Mononuclear cell (primary cell): ENCODE results near the gene RGP1. TPM values are rescaled to one million over a fixed set of nuclear protein-coding genes. Genes with fewer than 3 reads are reported as not detected.

ENCODE experiments used
- H3K27me3 ChIP-seq: 2 replicates; pipeline ENCODE4 v1.6.0; 2011; ENCODE audit warnings: low read length, control low read depth; ENCODE audit not compliant: insufficient read depth
- H3K4me1 ChIP-seq: 2 replicates; pipeline ENCODE4 v1.5.1; 2011; ENCODE audit warnings: mild to moderate bottlenecking, low read length, control low read depth; ENCODE audit not compliant: insufficient read depth
- H3K4me3 ChIP-seq: 2 replicates; pipeline ENCODE4 v1.5.1; 2011; ENCODE audit warnings: mild to moderate bottlenecking, low read length, moderate library complexity
- H3K9me3 ChIP-seq: 2 replicates; pipeline ENCODE4 v1.5.1; 2011; ENCODE audit warnings: low read depth, mild to moderate bottlenecking, control low read depth, low read length
- total RNA-seq: library from RNA; depleted of rRNA; stranded (reverse); fragments of >200 nt; gene quantifications from one replicate; pipeline ENCODE4 v1.2.3, GENCODE V29; 2012

Gene RGP1
- total RNA-seq, 1 donor = 6.6 TPM

- Histone ChIP-seq H3K4me3 (peak overlapping the region; percentile 77), H3K4me1 (peaks cover 69% of the 10 kb centered on the region), H3K27me3 (no peaks in the 10 kb centered on the region), H3K9me3 (no peaks in the 10 kb centered on the region)
These were observed 18.6 kb upstream of the RGP1 start for GRCh38 chr9:35730486-35730854.

- Histone ChIP-seq H3K27me3 (no peaks in the 10 kb centered on the region), H3K9me3 (no peaks in the 10 kb centered on the region), H3K4me1 (peaks cover 72% of the 10 kb centered on the region), H3K4me3 (peak overlapping the region; percentile 77)
These were observed 17.5 kb upstream of the RGP1 start for GRCh38 chr9:35731415-35732184.

- Histone ChIP-seq H3K27me3 (no peaks in the 10 kb centered on the region), H3K4me3 (peak within 1 kb of the TSS; percentile 77), H3K9me3 (no peaks in the 10 kb centered on the region), H3K4me1 (peaks cover 65% of the 10 kb centered on the region)
These were observed 16.8 kb upstream of the RGP1 start, which contains the start of the genes CREB3 and TLN1 for GRCh38 chr9:35732185-35732799. Gene CREB3, plus strand, starts transcription at chr9:35732666. Its CDS starts 107 bp downstream, at chr9:35732773. Gene TLN1, minus strand, starts transcription at chr9:35732195. Its CDS starts 6,501 bp downstream, at chr9:35725694.

- H3K27me3 ChIP-seq = no peaks in the 10 kb centered on the region
- no peaks in the 10 kb centered on the region for H3K9me3 ChIP-seq
- peak overlapping the region; percentile 77 for H3K4me3 ChIP-seq
- peaks cover 59% of the 10 kb centered on the region for H3K4me1 ChIP-seq
These were observed 16.1 kb upstream of the RGP1 start for GRCh38 chr9:35732800-35733541.

GRCh38 chr9:35734096-35734495 is 15.0 kb upstream of the RGP1 start:
- Histone ChIP-seq H3K4me1 (peaks cover 47% of the 10 kb centered on the region), H3K27me3 (no peaks in the 10 kb centered on the region), H3K4me3 (no peak overlapping the region), H3K9me3 (no peaks in the 10 kb centered on the region)

- Histone ChIP-seq H3K4me1 (peaks cover 26% of the 10 kb centered on the region), H3K9me3 (no peaks in the 10 kb centered on the region), H3K4me3 (no peak overlapping the region), H3K27me3 (no peaks in the 10 kb centered on the region)
These were observed 12.9 kb upstream of the RGP1 start for GRCh38 chr9:35736201-35736633.

- Histone ChIP-seq H3K27me3 (no peaks in the 10 kb centered on the region), H3K4me1 (peaks cover 28% of the 10 kb centered on the region), H3K9me3 (no peaks in the 10 kb centered on the region), H3K4me3 (no peak overlapping the region)
These were observed 11.9 kb upstream of the RGP1 start for GRCh38 chr9:35737143-35737542.

- no peaks in the 10 kb centered on the region for H3K9me3 ChIP-seq
- peaks cover 26% of the 10 kb centered on the region for H3K4me1 ChIP-seq
- no peak overlapping the region for H3K4me3 ChIP-seq
- H3K27me3 ChIP-seq = no peaks in the 10 kb centered on the region
These were observed 10.9 kb upstream of the RGP1 start for GRCh38 chr9:35738186-35738585.

- H3K27me3 ChIP-seq = no peaks in the 10 kb centered on the region
- H3K4me1 ChIP-seq = peaks cover 26% of the 10 kb centered on the region
- H3K9me3 ChIP-seq = no peaks in the 10 kb centered on the region
- no peak overlapping the region for H3K4me3 ChIP-seq
These were observed 10.2 kb upstream of the RGP1 start for GRCh38 chr9:35738924-35739323.

GRCh38 chr9:35740243-35740642 is 8.8 kb upstream of the RGP1 start:
- peaks cover 27% of the 10 kb centered on the region for H3K4me1 ChIP-seq
- H3K4me3 ChIP-seq = no peak overlapping the region
- no peaks in the 10 kb centered on the region for H3K9me3 ChIP-seq
- H3K27me3 ChIP-seq = no peaks in the 10 kb centered on the region

- Histone ChIP-seq H3K4me1 (peaks cover 33% of the 10 kb centered on the region), H3K9me3 (no peaks in the 10 kb centered on the region), H3K4me3 (no peak overlapping the region), H3K27me3 (no peaks in the 10 kb centered on the region)
These were observed 7.3 kb upstream of the RGP1 start for GRCh38 chr9:35741740-35742139.

GRCh38 chr9:35743452-35743851 is 5.6 kb upstream of the RGP1 start:
- peaks cover 50% of the 10 kb centered on the region for H3K4me1 ChIP-seq
- no peaks in the 10 kb centered on the region for H3K9me3 ChIP-seq
- H3K4me3 ChIP-seq = no peak overlapping the region
- H3K27me3 ChIP-seq = no peaks in the 10 kb centered on the region

GRCh38 chr9:35743880-35744518 is 5.1 kb upstream of the RGP1 start:
- Histone ChIP-seq H3K9me3 (no peaks in the 10 kb centered on the region), H3K4me1 (peaks cover 52% of the 10 kb centered on the region), H3K4me3 (no peak overlapping the region), H3K27me3 (no peaks in the 10 kb centered on the region)

GRCh38 chr9:35745569-35745968 is 3.5 kb upstream of the RGP1 start:
- Histone ChIP-seq H3K4me3 (no peak overlapping the region), H3K27me3 (no peaks in the 10 kb centered on the region), H3K9me3 (no peaks in the 10 kb centered on the region), H3K4me1 (peaks cover 64% of the 10 kb centered on the region)

- no peaks in the 10 kb centered on the region for H3K9me3 ChIP-seq
- peaks cover 67% of the 10 kb centered on the region for H3K4me1 ChIP-seq
- no peaks in the 10 kb centered on the region for H3K27me3 ChIP-seq
- H3K4me3 ChIP-seq = no peak overlapping the region
These were observed 2.5 kb upstream of the RGP1 start for GRCh38 chr9:35746583-35746982.
